RWPE1 (cell line): ENCODE measurements around the gene MORN5.

Experiments used
- CTCF ChIA-PET: fragments of 350-600 bp; sonication (Branson Sonifier 250); formaldehyde crosslinking; extraction: SDS; loops from one replicate; lab custom pipeline; 2021; lab: Yijun Ruan, JAX
- POLR2A ChIA-PET: fragments of 400-600 bp; formaldehyde crosslinking; extraction: SDS; loops from one replicate; lab custom pipeline; 2020; ENCODE audit warnings: antibody characterized with exemption; ENCODE audit not compliant: low non-redundant PET; lab: Yijun Ruan, JAX
- DNase-seq: peaks from one replicate; pipeline ENCODE4 v3.0.0; 2012; ENCODE audit warnings: low spot score
- H3K27ac ChIP-seq: fragments of 450-650 bp; 2 replicates; pipeline ENCODE4 v1.5.1; 2017
- CTCF ChIP-seq: fragments of 450-650 bp; conservative IDR thresholded peaks from 2 replicates; pipeline ENCODE4 v1.5.1; 2017; ENCODE audit warnings: low read depth, mild to moderate bottlenecking

MORN5 gene

GRCh38 chr9:122213102-122213588 lies 53.4 kb downstream of the MORN5 start:
- H3K27ac ChIP-seq: peak overlapping the region; percentile 46
- no peak for TF ChIP-seq CTCF
- CTCF ChIA-PET: interaction anchor here (0.6 to 0.7 kb wide), 2 partner anchors 87 to 1190 kb away, joined by 3 to 4 read pairs; no protein-coding TSS in a partner anchor
- POLR2A ChIA-PET: no interaction called here
- DNase-seq: no peak

DNA sequence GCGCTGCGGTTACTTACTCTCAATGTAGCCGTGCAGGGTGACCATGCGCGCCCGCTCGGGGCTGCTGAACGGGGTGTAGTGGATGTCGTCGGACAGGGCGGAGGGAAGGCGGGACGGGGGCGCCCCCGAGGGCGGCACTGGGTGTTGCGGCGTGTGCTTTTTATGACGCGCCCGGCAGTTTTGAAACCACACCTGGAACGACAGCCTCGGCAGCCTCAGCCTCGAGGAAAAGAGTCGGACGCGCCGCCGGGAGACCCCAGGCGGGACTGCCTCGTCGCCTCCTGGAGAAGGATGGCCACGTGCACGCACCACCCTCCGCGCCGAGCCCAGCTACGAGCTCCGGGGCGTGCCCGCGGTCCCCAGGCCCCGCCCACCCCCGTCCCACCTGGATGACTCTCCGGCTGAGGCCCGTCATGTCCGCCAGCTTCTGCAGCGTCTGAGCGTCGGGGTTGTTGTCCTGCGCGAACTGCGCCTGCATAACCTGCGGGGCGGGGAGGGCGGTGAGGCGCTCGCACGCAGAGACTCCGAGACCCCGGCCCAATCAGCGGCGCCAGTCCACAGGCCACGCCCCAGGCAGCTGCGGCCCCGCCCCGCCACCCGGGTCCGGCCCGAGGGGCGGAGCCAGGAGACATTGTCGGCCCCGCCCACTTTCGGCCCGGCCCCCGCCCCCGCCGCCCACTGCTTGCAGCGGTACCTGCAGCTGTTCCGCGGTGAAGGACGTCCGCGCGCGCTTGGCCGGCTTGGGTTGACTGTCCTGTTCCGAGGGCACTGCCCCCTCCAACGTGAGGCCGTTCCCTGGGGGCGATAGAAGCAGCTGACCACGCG lies 54.1 kb downstream of the MORN5 start:
- H3K27ac ChIP-seq: peak overlapping the region; percentile 46
- ChIA-PET CTCF (interaction anchor here (0.5 to 1.0 kb wide), 3 partner anchors 15 to 88 kb away, joined by 3 to 5 read pairs (median 3); partner anchors contain the start of gene LHX6), POLR2A (interaction anchor here (0.9 kb wide), 1 partner anchor 51 kb away, joined by 5 read pairs; the partner anchor contains the start of genes MRRF and RBM18)
- TF ChIP-seq CTCF: no peak
- DNase-seq: peak; percentile 99

- no peak for TF ChIP-seq CTCF
- ChIA-PET CTCF (interaction anchor here (0.5 to 1.0 kb wide), 2 partner anchors 14 to 56 kb away, joined by 3 to 5 read pairs; partner anchors contain the start of gene LHX6), POLR2A (interaction anchor here (0.9 kb wide), 1 partner anchor 50 kb away, joined by 5 read pairs; the partner anchor contains the start of genes MRRF and RBM18)
- DNase-seq: no peak
- H3K27ac ChIP-seq: peak overlapping the region; percentile 46
Observed at GRCh38 chr9:122214507-122214906, 54.8 kb downstream of the MORN5 start.

DNA sequence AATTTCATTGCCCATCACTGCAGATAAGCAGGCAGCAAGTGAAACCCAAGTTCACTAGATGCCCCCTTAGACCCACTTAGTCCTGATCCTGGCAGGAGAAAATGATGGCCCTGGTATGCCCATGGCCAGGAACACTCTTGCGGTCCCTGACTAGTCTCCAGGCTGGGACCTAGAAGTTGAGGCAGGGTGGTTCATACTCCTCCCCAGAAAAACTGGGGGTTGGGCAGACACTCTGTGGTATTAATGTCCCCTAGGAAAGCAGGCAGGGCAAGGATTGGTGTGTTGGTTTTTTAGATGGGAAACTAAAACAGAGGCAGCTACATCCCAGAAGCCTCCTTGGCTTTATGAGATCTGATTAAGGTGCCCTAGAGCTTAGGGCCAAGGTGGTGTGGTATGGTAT lies 56.0 kb downstream of the MORN5 start:
- DNase-seq: no peak
- POLR2A ChIA-PET: no interaction called here
- H3K27ac ChIP-seq: no peak overlapping the region

GRCh38 chr9:122216138-122216797 lies 56.6 kb downstream of the MORN5 start:
- ChIA-PET POLR2A (no interaction called here), CTCF (interaction anchor here (0.5 to 1.1 kb wide), 2 partner anchors 57 to 151 kb away, joined by 3 read pairs; partner anchors contain the start of genes MORN5 and NDUFA8)
- no peak for TF ChIP-seq CTCF

More for the DNA sequence above, 56.0 kb downstream of the MORN5 start:
- TF ChIP-seq CTCF: no peak
- CTCF ChIA-PET: interaction anchor here (0.5 kb wide), 1 partner anchor 152 kb away, joined by 3 read pairs; no protein-coding TSS in a partner anchor

More at GRCh38 chr9:122216138-122216797, 56.6 kb downstream of the MORN5 start:
- DNase-seq: no peak
- H3K27ac ChIP-seq: no peak overlapping the region
